Mesothelial cell of epicardium (in vitro differentiated cells): ENCODE results near the gene ANKRD44. TPM values are rescaled to one million over a fixed set of nuclear protein-coding genes. Genes with fewer than 3 reads are reported as not detected.

Experiments
- DNase-seq, 2 experiments: peaks; one replicate each; pipeline ENCODE4 v3.0.0; 2021; ENCODE audit warnings: low spot score in 2 of 2; ENCODE audit not compliant: unreplicated experiment in 2 of 2
- H3K27ac Mint-ChIP-seq: 2 replicates; pipeline ENCODE4 v1.8.0; 2021; ENCODE audit warnings: mixed read lengths
- H3K27me3 Mint-ChIP-seq: 2 replicates; pipeline ENCODE4 v1.8.0; 2021; ENCODE audit warnings: low read depth, mixed read lengths
- H3K36me3 Mint-ChIP-seq: 2 replicates; pipeline ENCODE4 v1.8.0; 2021; ENCODE audit warnings: mixed read lengths
- H3K4me1 Mint-ChIP-seq: 2 replicates; pipeline ENCODE4 v1.8.0; 2021; ENCODE audit warnings: mixed read lengths
- H3K4me3 Mint-ChIP-seq: 2 replicates; pipeline ENCODE4 v1.8.0; 2021; ENCODE audit warnings: mild to moderate bottlenecking, moderate library complexity, mixed read lengths
- H3K9me3 Mint-ChIP-seq: 2 replicates; pipeline ENCODE4 v1.8.0; 2021; ENCODE audit warnings: mixed read lengths
- CTCF ChIP-seq: fragments of 200-600 bp; sonication (generic); IDR thresholded peaks from one replicate; pipeline ENCODE4 v1.5.0; 2021; ENCODE audit warnings: antibody characterized with exemption; ENCODE audit not compliant: unreplicated experiment
- total RNA-seq: library from RNA; stranded (reverse); gene quantifications from 3 replicates; pipeline ENCODE4 v1.2.1, GENCODE V29; 2021

ANKRD44 gene
- total RNA-seq, 1 donor from 2014 or later: 10.4 TPM

- DNase-seq: no peak
- H3K4me1 Mint-ChIP-seq: peaks cover 3% of the 10 kb centered on the region
- no peaks in the 10 kb centered on the region for H3K27me3 Mint-ChIP-seq
- no peak overlapping the region for H3K4me3 Mint-ChIP-seq
- TF ChIP-seq CTCF: no peak
- no peaks in the 10 kb centered on the region for H3K36me3 Mint-ChIP-seq
- no peaks in the 10 kb centered on the region for H3K9me3 Mint-ChIP-seq
- H3K27ac Mint-ChIP-seq: no peak overlapping the region
Observed at GRCh38 chr2:196939371-196939770, 371.2 kb downstream of the ANKRD44 start.

Other genes starting within 250 kb of the ANKRD44 start
- 404 to 422 TPM (median 414 TPM) in 3 replicates for gene SF3B1, start 124.2 kb upstream of the ANKRD44 start, total RNA-seq
- gene COQ10B, start 142.8 kb upstream of the ANKRD44 start, total RNA-seq: 14.6 to 15.9 TPM (median 15.3 TPM) in 3 replicates
- 326 to 341 TPM (median 337 TPM) in 3 replicates for gene HSPD1, start 189.1 kb upstream of the ANKRD44 start, total RNA-seq
- gene HSPE1, start 189.6 kb upstream of the ANKRD44 start, total RNA-seq: 91.8 to 102 TPM (median 96.4 TPM) in 3 replicates
- 22.5 to 26.0 TPM (median 26.0 TPM) in 3 replicates for gene MOB4, start 205.3 kb upstream of the ANKRD44 start, total RNA-seq